Stomach smooth muscle (tissue), 2 donors: Measurements from ENCODE around the gene PRR5.

Source experiments
- H3K27ac ChIP-seq: one replicate; pipeline ENCODE4 v1.7.0; 2013; ENCODE audit warnings: mild to moderate bottlenecking, low read length, inconsistent platforms
- H3K27me3 ChIP-seq, 2 donors: one replicate each; pipeline ENCODE4 v1.7.0; 2013; ENCODE audit warnings: low read length in 2 of 2; ENCODE audit not compliant: insufficient read depth in 2 of 2, control insufficient read depth in 1 of 2
- H3K36me3 ChIP-seq, 2 donors: one replicate each; pipeline ENCODE4 v1.7.0; 2013; ENCODE audit warnings: low read length in 2 of 2; ENCODE audit not compliant: control insufficient read depth in 2 of 2, insufficient read depth in 2 of 2
- H3K4me1 ChIP-seq: one replicate; pipeline ENCODE4 v1.7.0; 2013; ENCODE audit warnings: low read length; ENCODE audit not compliant: control insufficient read depth, insufficient read depth
- H3K4me3 ChIP-seq, 2 donors: one replicate each; pipeline ENCODE4 v1.7.0; 2013; ENCODE audit warnings: low read length in 2 of 2
- H3K9ac ChIP-seq, 2 donors: one replicate each; pipeline ENCODE4 v1.7.0; 2013; ENCODE audit warnings: low read length in 2 of 2, mild to moderate bottlenecking in 1 of 2
- H3K9me3 ChIP-seq, 2 donors: one replicate each; pipeline ENCODE4 v1.7.0; 2013; ENCODE audit warnings: low read length in 2 of 2; ENCODE audit not compliant: control insufficient read depth in 2 of 2
- donor health status: healthy.
- donor health status: Pancreatic carcinoma.

PRR5 gene

DNA sequence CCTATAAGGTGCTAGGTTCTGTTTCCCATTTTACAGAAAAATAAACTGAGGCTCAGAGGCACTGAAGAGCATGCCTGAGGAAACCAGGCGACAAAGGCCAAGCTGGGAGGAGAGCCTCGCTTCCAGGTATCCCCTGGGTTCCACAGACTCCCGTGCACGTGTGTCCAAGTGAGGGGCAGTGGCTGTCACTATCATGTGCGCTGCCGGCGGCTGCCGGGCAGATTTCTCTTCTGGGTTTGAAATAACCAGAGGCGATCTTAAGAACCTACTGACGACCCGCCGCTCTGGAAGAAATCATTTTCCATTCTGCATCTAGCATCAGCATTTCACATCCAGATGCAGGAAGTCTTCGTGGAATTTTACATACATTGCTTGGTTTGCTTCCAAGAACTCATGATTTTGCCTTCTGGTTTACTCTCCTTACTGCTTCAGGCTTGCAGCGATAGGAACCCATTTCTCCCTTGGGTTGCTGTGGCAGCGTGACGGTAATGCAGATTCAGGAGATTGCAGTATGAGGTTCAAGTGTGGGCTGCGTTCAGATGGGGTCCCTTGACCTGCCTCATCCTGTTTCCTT lies 79.0 kb downstream of the PRR5 start:
- no peak overlapping the region for H3K4me3 ChIP-seq

DNA sequence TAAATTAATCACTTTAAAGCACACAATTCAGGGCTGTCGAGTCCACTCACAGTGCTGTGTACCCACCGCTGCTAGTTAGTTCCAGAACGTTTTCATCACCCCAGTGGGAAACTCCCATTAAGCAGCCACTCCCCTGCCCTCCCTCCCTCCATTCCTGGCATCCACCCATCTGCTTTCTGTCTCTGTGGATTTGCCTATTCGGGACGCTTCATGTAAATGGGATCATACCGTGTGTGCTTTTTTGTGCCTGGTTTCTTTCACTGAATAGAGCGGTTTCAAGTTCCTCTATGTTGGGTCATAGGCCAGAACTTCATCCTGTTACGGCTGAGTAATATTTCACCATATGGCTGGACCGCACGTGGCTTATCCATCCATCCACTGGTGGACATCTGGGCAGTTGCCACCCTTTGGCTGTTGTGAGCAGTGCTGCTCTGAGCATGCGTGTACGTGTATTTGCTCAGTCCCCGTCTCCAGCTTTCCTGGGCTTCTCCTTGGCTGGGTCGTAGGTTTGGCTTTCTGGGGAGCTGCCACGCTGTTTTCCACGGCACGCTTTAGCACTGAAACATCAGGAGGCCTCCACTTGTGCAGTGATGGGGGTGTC lies 80.5 kb downstream of the PRR5 start:
- no peak overlapping the region for H3K4me3 ChIP-seq

More for the DNA sequence above, 79.0 kb downstream of the PRR5 start:
- H3K9me3 ChIP-seq: no peaks in the 10 kb centered on the region
- no peaks in the 10 kb centered on the region for H3K36me3 ChIP-seq
- peaks cover 2 to 7% of the 10 kb centered on the region in 2 donors for H3K27me3 ChIP-seq
- no peak overlapping the region for H3K27ac ChIP-seq
- H3K9ac ChIP-seq: no peak overlapping the region
- peaks cover 2% of the 10 kb centered on the region for H3K4me1 ChIP-seq

DNA sequence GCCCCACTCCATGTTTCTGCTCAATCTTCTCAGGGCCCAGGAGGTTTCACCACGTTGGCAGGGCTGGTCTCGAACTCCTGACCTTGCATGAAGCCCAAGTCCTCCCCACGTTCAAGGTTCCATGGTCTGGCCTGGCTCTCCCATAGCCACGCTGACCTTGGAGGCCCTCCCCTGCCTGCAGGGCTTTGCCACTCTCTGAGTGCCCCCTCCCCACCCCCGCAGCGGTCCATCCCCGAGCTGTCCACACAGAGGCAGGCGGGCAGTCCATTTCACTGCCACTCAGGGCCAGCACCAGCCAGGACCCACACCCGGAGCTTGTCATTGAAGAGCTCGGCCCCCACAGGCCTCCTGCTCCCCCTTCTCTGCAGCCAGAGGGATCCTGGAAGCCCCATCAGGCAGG lies 81.1 kb downstream of the PRR5 start:
- H3K27ac ChIP-seq: no peak overlapping the region
- H3K9me3 ChIP-seq: no peaks in the 10 kb centered on the region
- H3K36me3 ChIP-seq: no peaks in the 10 kb centered on the region
- H3K9ac ChIP-seq: no peak overlapping the region
- no peak overlapping the region for H3K4me3 ChIP-seq
- H3K4me1 ChIP-seq: peaks cover 2% of the 10 kb centered on the region
- H3K27me3 ChIP-seq: peaks cover 0 to 7% of the 10 kb centered on the region in 2 donors

More for the DNA sequence above, 80.5 kb downstream of the PRR5 start:
- Histone ChIP-seq H3K4me1 (peaks cover 2% of the 10 kb centered on the region), H3K27me3 (peaks cover 0 to 7% of the 10 kb centered on the region in 2 donors), H3K27ac (no peak overlapping the region), H3K36me3 (no peaks in the 10 kb centered on the region), H3K9ac (no peak overlapping the region), H3K9me3 (no peaks in the 10 kb centered on the region)

DNA sequence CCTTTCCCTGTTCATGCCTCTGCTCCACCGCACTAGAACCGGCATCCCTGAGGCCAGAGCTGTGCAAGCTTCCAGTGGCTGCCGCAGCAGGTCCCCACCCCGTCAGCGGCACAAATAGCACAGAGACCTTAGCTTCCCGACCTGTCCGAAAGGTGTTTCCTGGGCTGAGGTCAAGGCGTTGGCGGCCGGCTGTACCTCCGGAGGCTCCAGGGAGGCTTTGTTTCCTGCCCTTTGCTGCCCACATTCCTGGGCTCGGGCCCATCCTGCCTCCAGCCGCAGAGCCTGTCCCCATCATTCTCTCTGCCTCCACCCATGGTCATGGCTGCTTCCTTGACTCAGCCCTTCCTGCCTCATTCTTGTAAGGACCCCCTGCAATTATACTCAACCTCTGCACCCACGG lies 81.6 kb downstream of the PRR5 start:
- Histone ChIP-seq H3K27me3 (peaks cover 0 to 7% of the 10 kb centered on the region in 2 donors), H3K9me3 (no peaks in the 10 kb centered on the region), H3K27ac (no peak overlapping the region), H3K4me3 (no peak overlapping the region), H3K9ac (no peak overlapping the region), H3K4me1 (peaks cover 2% of the 10 kb centered on the region), H3K36me3 (no peaks in the 10 kb centered on the region)

DNA sequence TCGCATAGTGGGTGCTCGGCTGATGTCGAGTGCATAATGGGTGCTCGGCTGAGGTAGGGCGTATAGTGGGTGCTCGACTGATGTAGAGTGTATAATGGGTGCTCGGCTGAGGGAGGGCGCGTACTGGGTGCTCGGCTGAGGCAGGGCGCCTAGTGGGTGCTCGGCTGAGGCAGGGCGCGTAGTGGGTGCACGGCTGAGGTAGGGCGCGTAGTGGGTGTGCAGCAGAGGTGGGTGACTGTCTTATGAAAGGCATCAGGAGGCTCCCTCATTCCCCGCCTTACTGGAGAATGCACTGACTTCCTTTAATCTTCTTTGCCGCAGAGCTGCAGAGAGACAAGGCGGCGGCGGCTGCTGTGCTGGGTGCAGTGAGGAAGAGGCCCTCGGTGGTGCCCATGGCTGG lies 84.1 kb downstream of the PRR5 start:
- H3K36me3 ChIP-seq: no peaks in the 10 kb centered on the region
- no peak overlapping the region for H3K4me3 ChIP-seq
- H3K9ac ChIP-seq: no peak overlapping the region
- H3K9me3 ChIP-seq: no peaks in the 10 kb centered on the region
- no peaks in the 10 kb centered on the region for H3K4me1 ChIP-seq
- peaks cover 0 to 7% of the 10 kb centered on the region in 2 donors for H3K27me3 ChIP-seq
- H3K27ac ChIP-seq: no peak overlapping the region

DNA sequence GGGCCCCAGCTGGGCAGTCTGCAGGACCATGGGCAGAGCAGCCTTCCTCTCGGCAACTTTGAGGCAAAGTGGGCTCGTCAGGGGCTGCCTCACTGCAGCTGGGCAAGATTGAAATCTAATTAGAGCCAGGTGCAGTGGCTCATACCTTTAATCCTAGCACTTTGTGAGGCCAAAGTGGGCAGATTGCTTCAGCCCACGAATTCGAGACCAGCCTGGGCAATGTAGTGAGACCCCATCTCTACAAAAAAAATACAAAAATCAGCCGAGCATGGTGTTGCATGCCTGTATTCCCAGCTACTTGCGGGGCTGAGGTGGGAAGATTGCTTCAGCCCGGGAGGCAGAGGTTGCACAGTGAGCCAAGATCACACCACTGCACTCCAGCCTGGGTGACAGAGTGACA lies 84.6 kb downstream of the PRR5 start:
- H3K4me3 ChIP-seq: no peak overlapping the region
- H3K4me1 ChIP-seq: no peaks in the 10 kb centered on the region
- H3K27ac ChIP-seq: no peak overlapping the region
- no peak overlapping the region for H3K9ac ChIP-seq
- no peaks in the 10 kb centered on the region for H3K36me3 ChIP-seq
- no peaks in the 10 kb centered on the region for H3K9me3 ChIP-seq
- H3K27me3 ChIP-seq: peaks cover 0 to 7% of the 10 kb centered on the region in 2 donors
